Pulmonary artery endothelial cell (primary cell): ENCODE results near the gene SPINK13. TPM values are rescaled to one million over a fixed set of nuclear protein-coding genes. Genes with fewer than 3 reads are reported as not detected.
"Not testable (repeated sequence)": the region's sequence is repeated elsewhere in the genome, so short reads cannot be mapped to it uniquely, and the experiment has no call there.

Experiments used
- DNase-seq: peaks from one replicate; pipeline ENCODE4 v3.0.0-alpha.2; 2011; ENCODE audit warnings: low read depth, low spot score
- total RNA-seq: library from RNA; depleted of rRNA; stranded (reverse); fragments of >200 nt; gene quantifications from 2 replicates; pipeline ENCODE4 v1.2.3, GENCODE V29; 2014

Gene SPINK13
- not detected in 2 replicates for total RNA-seq

- DNase-seq, result peak; percentile 7
Measured at GRCh38 chr5:148268566-148268965, at the start of gene SPINK13. Gene SPINK13, plus strand, starts transcription at chr5:148268794. Its CDS starts 1,279 bp downstream, at chr5:148270073.

GRCh38 chr5:148221508-148221907 lies 47.1 kb upstream of the SPINK13 start:
- no peak for DNase-seq

- DNase-seq, result no peak
Measured at GRCh38 chr5:148224117-148224742, 44.4 kb upstream of the SPINK13 start.

- DNase-seq, result no peak
Measured at GRCh38 chr5:148228392-148228984, 40.1 kb upstream of the SPINK13 start.

GRCh38 chr5:148229840-148230239 lies 38.8 kb upstream of the SPINK13 start:
- no peak for DNase-seq

- no peak for DNase-seq
Measured at GRCh38 chr5:148230240-148230639, 38.4 kb upstream of the SPINK13 start.

- DNase-seq, result no peak
Measured at GRCh38 chr5:148237785-148238417, 30.7 kb upstream of the SPINK13 start.

- DNase-seq, result no peak
Measured at GRCh38 chr5:148238418-148238794, 30.2 kb upstream of the SPINK13 start, which contains the start of gene MARCOL. Gene MARCOL, plus strand, starts transcription at chr5:148238525. Its CDS starts 73 bp downstream, at chr5:148238598.

- DNase-seq, result no peak
Measured at GRCh38 chr5:148248894-148249293, 19.7 kb upstream of the SPINK13 start.

GRCh38 chr5:148255456-148255855 lies 13.1 kb upstream of the SPINK13 start:
- no peak for DNase-seq

GRCh38 chr5:148259288-148259687 lies 9.3 kb upstream of the SPINK13 start:
- no peak for DNase-seq

GRCh38 chr5:148261221-148261620 lies 7.4 kb upstream of the SPINK13 start:
- no peak for DNase-seq

GRCh38 chr5:148267962-148268361 lies 632 bp upstream of the SPINK13 start:
- no peak for DNase-seq

- not testable (repeated sequence) for DNase-seq
Measured at GRCh38 chr5:148275129-148275528, 6.5 kb downstream of the SPINK13 start.

- not testable (repeated sequence) for DNase-seq
Measured at GRCh38 chr5:148280893-148281292, 12.3 kb downstream of the SPINK13 start.

GRCh38 chr5:148281336-148281735 lies 12.7 kb downstream of the SPINK13 start:
- DNase-seq, result not testable (repeated sequence)

- no peak for DNase-seq
Measured at GRCh38 chr5:148290271-148291195, 21.9 kb downstream of the SPINK13 start.

- no peak for DNase-seq
Measured at GRCh38 chr5:148297731-148298130, 29.1 kb downstream of the SPINK13 start.

- DNase-seq, result no peak
Measured at GRCh38 chr5:148306446-148306845, 37.9 kb downstream of the SPINK13 start.

GRCh38 chr5:148309019-148309418 lies 40.4 kb downstream of the SPINK13 start:
- no peak for DNase-seq

GRCh38 chr5:148309746-148310145 lies 41.2 kb downstream of the SPINK13 start:
- DNase-seq, result no peak

GRCh38 chr5:148311484-148311883 lies 42.9 kb downstream of the SPINK13 start:
- DNase-seq, result no peak
